NCI-H2196 treated with DMSO at 0.1 percent for 48 hours (cell line): ENCODE measurements around the gene VASN.
"Not testable (repeated sequence)": the region's sequence is repeated elsewhere in the genome, so short reads cannot be mapped to it uniquely, and the experiment has no call there.

Experiments
- DNase-seq: peaks from one replicate; lab custom pipeline; 2025; ENCODE audit not compliant: unreplicated experiment; lab: John Stamatoyannopoulos, UW

The VASN gene

GRCh38 chr16:4371357-4372000, at the start of gene VASN:
Gene VASN, plus strand, starts transcription at chr16:4371848. Its CDS starts 9,030 bp downstream, at chr16:4380878.
- no peak for DNase-seq

- no peak for DNase-seq
Observed at GRCh38 chr16:4322121-4323052, 49.3 kb upstream of the VASN start.

GRCh38 chr16:4323071-4323844, 48.4 kb upstream of the VASN start:
- no peak for DNase-seq

- no peak for DNase-seq
Observed at GRCh38 chr16:4323845-4324488, 47.7 kb upstream of the VASN start.

GRCh38 chr16:4324492-4325252, 47.0 kb upstream of the VASN start:
- no peak for DNase-seq

- no peak for DNase-seq
Observed at GRCh38 chr16:4325253-4325758, 46.3 kb upstream of the VASN start.

GRCh38 chr16:4327386-4328045, 44.1 kb upstream of the VASN start:
- DNase-seq, result no peak

- no peak for DNase-seq
Observed at GRCh38 chr16:4328046-4328781, 43.4 kb upstream of the VASN start.

GRCh38 chr16:4328782-4329775, 42.6 kb upstream of the VASN start:
- no peak for DNase-seq

GRCh38 chr16:4330277-4330874, 41.3 kb upstream of the VASN start:
- DNase-seq, result peak; percentile 28

- DNase-seq, result no peak
Observed at GRCh38 chr16:4332083-4332482, 39.6 kb upstream of the VASN start.

GRCh38 chr16:4332623-4333307, 38.9 kb upstream of the VASN start:
- DNase-seq, result no peak

GRCh38 chr16:4333308-4333638, 38.4 kb upstream of the VASN start:
- no peak for DNase-seq

GRCh38 chr16:4333714-4334113, 37.9 kb upstream of the VASN start:
- not testable (repeated sequence) for DNase-seq

- DNase-seq, result no peak
Observed at GRCh38 chr16:4334724-4335495, 36.7 kb upstream of the VASN start.
